ENCODE data around the gene AVPR2.

The AVPR2 gene

DNA sequence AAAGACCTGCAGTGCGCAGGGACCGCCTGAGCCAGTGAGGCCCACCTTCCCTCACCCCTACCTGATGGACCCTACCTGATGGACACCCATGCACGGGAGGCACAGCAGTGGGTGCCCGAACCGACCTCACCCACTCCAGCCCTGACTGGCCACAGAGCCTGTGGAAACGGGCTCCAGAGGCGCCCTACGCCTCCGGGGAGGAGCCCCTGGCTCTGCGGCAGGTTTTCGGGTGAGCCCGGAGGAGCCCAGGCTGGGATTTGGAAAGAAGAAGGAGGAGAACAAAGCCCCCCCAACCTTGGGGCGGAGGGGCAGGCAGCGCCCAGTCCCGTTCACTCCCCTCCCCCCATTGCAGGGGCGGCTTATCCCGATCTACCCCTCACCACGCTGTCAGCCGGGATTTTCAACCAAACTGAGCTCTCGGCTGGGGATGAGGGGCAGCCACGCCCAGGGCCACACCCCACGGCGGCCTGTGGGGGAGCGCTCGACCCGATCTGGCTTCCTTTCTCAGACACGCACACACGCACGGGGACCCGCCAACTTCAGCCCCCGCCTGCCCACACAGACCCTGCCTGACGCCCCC is 19.2 kb upstream of the AVPR2 start:
- no peak for DNase-seq (ENCODE audit: low read depth)
- no peak overlapping the region for H3K4me3 ChIP-seq (ENCODE audit: control insufficient read depth, low read depth, low read length)
- TF ChIP-seq, protein P1, sequence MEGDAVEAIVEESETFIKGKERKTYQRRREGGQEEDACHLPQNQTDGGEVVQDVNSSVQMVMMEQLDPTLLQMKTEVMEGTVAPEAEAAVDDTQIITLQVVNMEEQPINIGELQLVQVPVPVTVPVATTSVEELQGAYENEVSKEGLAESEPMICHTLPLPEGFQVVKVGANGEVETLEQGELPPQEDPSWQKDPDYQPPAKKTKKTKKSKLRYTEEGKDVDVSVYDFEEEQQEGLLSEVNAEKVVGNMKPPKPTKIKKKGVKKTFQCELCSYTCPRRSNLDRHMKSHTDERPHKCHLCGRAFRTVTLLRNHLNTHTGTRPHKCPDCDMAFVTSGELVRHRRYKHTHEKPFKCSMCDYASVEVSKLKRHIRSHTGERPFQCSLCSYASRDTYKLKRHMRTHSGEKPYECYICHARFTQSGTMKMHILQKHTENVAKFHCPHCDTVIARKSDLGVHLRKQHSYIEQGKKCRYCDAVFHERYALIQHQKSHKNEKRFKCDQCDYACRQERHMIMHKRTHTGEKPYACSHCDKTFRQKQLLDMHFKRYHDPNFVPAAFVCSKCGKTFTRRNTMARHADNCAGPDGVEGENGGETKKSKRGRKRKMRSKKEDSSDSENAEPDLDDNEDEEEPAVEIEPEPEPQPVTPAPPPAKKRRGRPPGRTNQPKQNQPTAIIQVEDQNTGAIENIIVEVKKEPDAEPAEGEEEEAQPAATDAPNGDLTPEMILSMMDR (IDR thresholded peaks at IDR 0.05; ENCODE audit: control insufficient read depth, insufficient read depth, low read depth, low read length, missing control alignments): no peak

DNA sequence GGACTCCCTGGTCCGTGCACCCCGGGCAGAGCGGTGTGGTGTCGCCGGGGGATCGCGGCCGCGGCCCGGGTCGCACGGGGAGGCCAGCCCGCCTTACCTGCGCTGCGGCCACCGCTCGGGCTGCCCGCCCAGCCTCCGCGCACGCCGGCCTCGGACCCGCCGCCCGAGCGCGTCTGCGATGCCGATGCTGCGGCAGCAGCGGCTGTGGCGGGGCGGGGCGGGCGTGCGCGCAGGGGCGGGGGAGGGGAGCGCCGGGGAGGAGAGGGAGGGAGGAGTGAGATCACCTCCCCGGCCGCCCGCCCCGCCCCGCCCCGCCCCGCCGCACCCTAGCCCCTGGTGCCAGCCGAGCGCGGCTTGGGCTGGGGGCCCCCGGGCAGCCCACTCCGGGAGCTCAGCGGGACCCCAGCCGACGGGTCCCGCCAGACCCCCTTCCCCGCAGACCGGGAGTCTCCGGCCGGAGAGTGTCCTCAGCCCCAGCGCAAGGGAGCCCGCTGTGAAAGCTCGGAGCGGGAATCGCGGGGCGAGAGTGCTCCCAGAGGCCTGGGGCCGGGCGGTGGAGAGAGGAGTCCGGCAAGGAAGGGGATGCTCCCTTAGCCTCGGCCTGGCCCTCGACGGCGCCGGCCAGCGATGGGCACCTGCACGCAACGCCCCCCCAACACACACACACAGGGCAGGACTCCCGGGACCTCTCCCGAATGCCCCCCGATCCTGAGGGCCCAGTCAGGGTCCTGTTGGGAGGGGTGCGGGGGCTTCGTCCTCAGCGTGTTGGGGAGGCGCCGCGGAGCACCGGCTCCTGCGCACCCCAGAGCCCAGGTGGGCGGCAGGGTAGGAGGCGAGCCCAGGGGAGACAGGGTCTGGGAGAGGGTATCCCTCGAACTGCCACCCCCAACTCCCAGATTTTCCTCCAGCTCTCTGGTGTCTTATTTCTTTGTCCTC is 18.2 kb upstream of the AVPR2 start, which contains the start of gene L1CAM:
Gene L1CAM, minus strand, starts transcription at position 206 of the 936 bp plus-strand sequence. CDS start 10,337 bp downstream, outside the sequence.
- TF ChIP-seq, protein P1 (IDR thresholded peaks at IDR 0.05; ENCODE audit: control insufficient read depth, insufficient read depth, low read depth, low read length, missing control alignments): no peak
- H3K4me3 ChIP-seq (ENCODE audit: control insufficient read depth, low read depth, low read length): no peak within 1 kb of the TSS
- DNase-seq (ENCODE audit: low read depth): no peak

DNA sequence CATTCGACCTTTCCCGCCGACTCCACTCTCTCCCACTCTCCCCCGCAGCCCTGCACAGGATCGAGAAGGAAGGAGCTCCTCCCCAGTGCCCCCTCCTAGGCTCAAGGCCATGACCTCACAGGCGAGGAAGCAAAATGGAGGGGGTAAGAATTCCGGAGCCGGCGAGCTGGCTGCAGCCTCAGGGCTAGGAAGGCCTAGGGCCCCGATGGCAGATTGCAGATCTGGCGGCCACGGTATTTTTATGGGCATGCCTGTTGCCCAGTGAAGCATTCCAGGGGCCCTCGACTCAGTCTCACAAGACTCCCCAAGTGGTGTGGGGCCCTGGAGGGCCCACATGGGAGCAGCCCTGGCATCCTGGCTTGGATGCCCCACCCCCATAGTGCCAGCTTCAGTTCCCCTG is 17.6 kb upstream of the AVPR2 start:
- DNase-seq (ENCODE audit: low read depth): no peak
- TF ChIP-seq, protein P1 (IDR thresholded peaks at IDR 0.05; ENCODE audit: control insufficient read depth, insufficient read depth, low read depth, low read length, missing control alignments): no peak
- H3K4me3 ChIP-seq (ENCODE audit: control insufficient read depth, low read depth, low read length): no peak overlapping the region

DNA sequence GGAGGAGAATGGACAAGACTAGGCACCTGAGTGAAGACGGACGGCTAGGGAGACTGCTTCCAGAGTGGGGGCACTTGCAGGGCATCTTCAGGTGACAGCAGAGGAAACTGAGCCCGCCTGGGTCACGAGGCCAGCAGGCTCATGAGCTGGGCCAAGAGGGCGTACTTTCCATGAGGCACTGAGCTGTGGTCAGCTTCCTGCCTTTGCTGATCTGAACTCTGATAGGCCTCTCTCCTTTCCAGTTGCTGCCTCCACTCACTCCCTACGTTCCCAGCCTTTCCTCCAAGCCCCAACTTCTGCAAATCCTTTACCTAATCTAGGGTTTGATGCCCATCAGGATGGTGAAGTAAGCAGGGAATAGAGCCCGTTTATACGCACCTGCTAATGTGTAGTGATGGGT is 17.1 kb upstream of the AVPR2 start:
- H3K4me3 ChIP-seq (ENCODE audit: control insufficient read depth, low read depth, low read length): no peak overlapping the region
- DNase-seq (ENCODE audit: low read depth): no peak
- TF ChIP-seq, protein P1 (IDR thresholded peaks at IDR 0.05; ENCODE audit: control insufficient read depth, insufficient read depth, low read depth, low read length, missing control alignments): no peak

DNA sequence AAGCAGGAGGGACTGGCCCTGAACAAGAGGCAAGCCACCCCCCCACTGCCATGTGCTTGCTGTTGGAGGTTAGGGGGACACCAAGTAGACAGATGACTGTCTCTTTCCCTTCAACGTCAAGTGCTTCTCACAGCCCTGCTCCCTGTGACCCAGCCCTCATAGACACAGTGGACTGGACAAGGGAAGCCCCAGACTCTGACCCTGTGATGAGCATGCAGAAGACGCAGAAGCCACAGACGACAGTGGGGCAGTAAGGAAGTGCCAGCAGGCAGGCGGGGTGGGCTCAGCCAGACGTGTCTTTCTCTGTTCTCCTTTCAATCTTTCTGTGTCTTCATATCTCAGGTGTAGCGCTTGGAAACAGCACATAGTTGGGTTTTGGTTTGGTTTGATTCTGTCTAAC is 16.1 kb upstream of the AVPR2 start:
- TF ChIP-seq, protein P1 (IDR thresholded peaks at IDR 0.05; ENCODE audit: control insufficient read depth, insufficient read depth, low read depth, low read length, missing control alignments): no peak
- no peak for DNase-seq (ENCODE audit: low read depth)
- no peak overlapping the region for H3K4me3 ChIP-seq (ENCODE audit: control insufficient read depth, low read depth, low read length)

DNA sequence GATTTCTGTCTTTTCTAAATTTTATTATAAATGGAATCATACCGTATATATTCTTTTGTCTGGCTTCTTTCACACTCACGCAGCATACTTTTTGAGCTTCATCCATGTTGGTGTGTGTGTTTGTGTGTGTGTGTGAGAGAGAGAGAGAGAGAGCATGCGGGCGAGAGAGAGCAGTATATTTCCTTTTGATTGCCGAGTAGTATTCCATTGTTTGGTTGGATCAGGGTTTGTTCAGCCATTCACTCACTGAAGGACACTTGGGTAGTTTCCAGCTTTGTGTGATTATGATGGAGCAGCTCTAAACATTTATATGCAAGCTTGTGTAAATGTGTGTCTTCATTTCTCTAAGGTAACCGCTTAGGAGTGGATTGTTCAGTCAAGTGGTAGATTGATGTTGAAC is 15.3 kb upstream of the AVPR2 start:
- TF ChIP-seq, protein P1 (IDR thresholded peaks at IDR 0.05; ENCODE audit: control insufficient read depth, insufficient read depth, low read depth, low read length, missing control alignments): no peak
- no peak overlapping the region for H3K4me3 ChIP-seq (ENCODE audit: control insufficient read depth, low read depth, low read length)
- DNase-seq (ENCODE audit: low read depth): no peak
